Right atrium auricular region (tissue), 2 donors: ENCODE measurements around the gene ACSF2. TPM values are rescaled to one million over a fixed set of nuclear protein-coding genes. Genes with fewer than 3 reads are reported as not detected.

Source experiments
- DNase-seq: peaks from one replicate; pipeline ENCODE4 v3.0.0-alpha.2; 2019; ENCODE audit warnings: low spot score
- H3K27ac ChIP-seq, 2 donors: fragments of 200-600 bp; sonication (generic); 1 replicate in 1 of 2; 2 replicates in 1 of 2; pipeline ENCODE4 v1.5.1; 2016 to 2019
- H3K27me3 ChIP-seq, 2 donors: fragments of 200-600 bp; sonication (generic); one replicate each; pipeline versions ENCODE4 v1.5.1 to v1.6.0; 2017 to 2019
- H3K36me3 ChIP-seq: fragments of 200-600 bp; sonication (generic); one replicate; pipeline ENCODE4 v1.5.1; 2016
- H3K4me1 ChIP-seq, 2 donors: fragments of 200-600 bp; sonication (generic); one replicate each; pipeline versions ENCODE4 v1.5.1 to v1.6.0; 2017 to 2019
- H3K4me3 ChIP-seq, 2 donors: fragments of 200-600 bp; sonication (generic); 1 replicate in 1 of 2; 2 replicates in 1 of 2; pipeline ENCODE4 v1.5.1; 2017 to 2019; ENCODE audit warnings: mild to moderate bottlenecking in 1 of 2, moderate library complexity in 1 of 2
- H3K9me3 ChIP-seq, 2 donors: fragments of 200-600 bp; sonication (generic); one replicate each; pipeline ENCODE4 v1.5.1; 2019
- total RNA-seq, 2 donors: library from RNA; depleted of rRNA; stranded (reverse); fragments of >200 nt; gene quantifications; one replicate each; pipeline ENCODE4 v1.1.0, GENCODE V29; 2016
- TF ChIP-seq, protein P1 (sequence below), 2 donors: fragments of 200-600 bp; sonication (generic); IDR thresholded peaks; one replicate each; pipeline ENCODE4 v1.5.1; 2019; ENCODE audit warnings: antibody characterized with exemption in 2 of 2

Gene ACSF2
- total RNA-seq, 2 donors from 2014 or later: 22.2 to 42.6 TPM

DNA sequence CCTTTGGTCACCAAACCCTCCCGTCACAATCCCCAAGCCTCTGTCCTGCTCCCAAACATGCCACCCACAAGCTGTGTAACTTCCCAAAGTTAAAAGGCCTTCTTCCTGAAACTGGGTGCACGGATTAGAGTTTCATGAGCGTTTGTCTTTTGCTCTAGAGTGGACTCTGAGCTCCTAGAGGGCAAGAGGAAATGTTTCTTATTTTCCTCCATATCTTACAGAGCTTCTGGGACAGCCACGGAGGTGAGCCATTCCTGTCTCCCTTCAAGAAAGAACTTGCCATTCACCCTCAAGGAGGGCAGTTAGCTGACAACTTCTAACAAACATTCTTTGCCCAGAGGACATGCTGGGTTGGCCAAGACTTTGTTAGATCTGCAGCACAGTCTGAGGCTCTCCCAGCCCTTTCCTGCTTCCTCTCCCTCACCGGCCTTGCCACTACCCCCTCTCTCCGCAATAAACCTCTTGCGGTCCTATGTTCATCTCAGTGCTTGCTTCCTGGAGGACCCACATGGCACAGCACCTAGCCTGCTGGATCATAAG lies 79.6 kb downstream of the ACSF2 start:
- H3K4me1 ChIP-seq: peaks cover 0 to 8% of the 10 kb centered on the region in 2 donors

GRCh38 chr17:50506298-50506697 lies 80.3 kb downstream of the ACSF2 start:
- peaks cover 0 to 12% of the 10 kb centered on the region in 2 donors for H3K4me1 ChIP-seq
- H3K4me3 ChIP-seq: no peak overlapping the region
- H3K36me3 ChIP-seq: no peaks in the 10 kb centered on the region
- no peaks in the 10 kb centered on the region for H3K27me3 ChIP-seq
- TF ChIP-seq, protein P1, sequence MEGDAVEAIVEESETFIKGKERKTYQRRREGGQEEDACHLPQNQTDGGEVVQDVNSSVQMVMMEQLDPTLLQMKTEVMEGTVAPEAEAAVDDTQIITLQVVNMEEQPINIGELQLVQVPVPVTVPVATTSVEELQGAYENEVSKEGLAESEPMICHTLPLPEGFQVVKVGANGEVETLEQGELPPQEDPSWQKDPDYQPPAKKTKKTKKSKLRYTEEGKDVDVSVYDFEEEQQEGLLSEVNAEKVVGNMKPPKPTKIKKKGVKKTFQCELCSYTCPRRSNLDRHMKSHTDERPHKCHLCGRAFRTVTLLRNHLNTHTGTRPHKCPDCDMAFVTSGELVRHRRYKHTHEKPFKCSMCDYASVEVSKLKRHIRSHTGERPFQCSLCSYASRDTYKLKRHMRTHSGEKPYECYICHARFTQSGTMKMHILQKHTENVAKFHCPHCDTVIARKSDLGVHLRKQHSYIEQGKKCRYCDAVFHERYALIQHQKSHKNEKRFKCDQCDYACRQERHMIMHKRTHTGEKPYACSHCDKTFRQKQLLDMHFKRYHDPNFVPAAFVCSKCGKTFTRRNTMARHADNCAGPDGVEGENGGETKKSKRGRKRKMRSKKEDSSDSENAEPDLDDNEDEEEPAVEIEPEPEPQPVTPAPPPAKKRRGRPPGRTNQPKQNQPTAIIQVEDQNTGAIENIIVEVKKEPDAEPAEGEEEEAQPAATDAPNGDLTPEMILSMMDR (IDR thresholded peaks at IDR 0.05): no peak
- H3K9me3 ChIP-seq: no peaks in the 10 kb centered on the region
- DNase-seq: no peak
- H3K27ac ChIP-seq: no peak overlapping the region

More for the DNA sequence above, 79.6 kb downstream of the ACSF2 start:
- Histone ChIP-seq H3K27ac (no peak overlapping the region), H3K36me3 (no peaks in the 10 kb centered on the region), H3K9me3 (no peaks in the 10 kb centered on the region), H3K27me3 (no peaks in the 10 kb centered on the region), H3K4me3 (no peak overlapping the region)
- TF ChIP-seq, protein P1 (IDR thresholded peaks at IDR 0.05): no peak
- no peak for DNase-seq

GRCh38 chr17:50507871-50508572 lies 82.0 kb downstream of the ACSF2 start, which contains the start of gene MYCBPAP:
Gene MYCBPAP (plus strand): TSS chr17:50508439. CDS start chr17:50508675, 236 bp downstream.
- H3K27ac ChIP-seq: peak within 1 kb of the TSS; percentile 81 to 86
- peaks cover 0 to 16% of the 10 kb centered on the region in 2 donors for H3K4me1 ChIP-seq
- no peaks in the 10 kb centered on the region for H3K27me3 ChIP-seq
- no peaks in the 10 kb centered on the region for H3K36me3 ChIP-seq
- H3K9me3 ChIP-seq: no peaks in the 10 kb centered on the region
- H3K4me3 ChIP-seq: peak within 1 kb of the TSS; percentile 54 to 71
- TF ChIP-seq, protein P1 (IDR thresholded peaks at IDR 0.05): peak in 1 of 2 donors; percentile 51
- peak; percentile 88 for DNase-seq

- DNase-seq: no peak
- Histone ChIP-seq H3K4me3 (peak overlapping the region; percentile 54 to 71), H3K9me3 (no peaks in the 10 kb centered on the region), H3K4me1 (peaks cover 0 to 16% of the 10 kb centered on the region in 2 donors), H3K27ac (peak overlapping the region; percentile 81 to 86), H3K27me3 (no peaks in the 10 kb centered on the region), H3K36me3 (no peaks in the 10 kb centered on the region)
- TF ChIP-seq, protein P1 (IDR thresholded peaks at IDR 0.05): no peak
Observed at GRCh38 chr17:50508573-50509460, 82.8 kb downstream of the ACSF2 start.

GRCh38 chr17:50511058-50511457 lies 85.0 kb downstream of the ACSF2 start:
- H3K4me3 ChIP-seq: no peak overlapping the region
- peak overlapping the region in 1 of 2 donors; percentile 17 for H3K27ac ChIP-seq
- no peaks in the 10 kb centered on the region for H3K27me3 ChIP-seq
- no peaks in the 10 kb centered on the region for H3K9me3 ChIP-seq
- TF ChIP-seq, protein P1 (IDR thresholded peaks at IDR 0.05): no peak
- H3K4me1 ChIP-seq: peaks cover 0 to 30% of the 10 kb centered on the region in 2 donors
- no peak for DNase-seq
- no peaks in the 10 kb centered on the region for H3K36me3 ChIP-seq
